NCI-H146 treated with DMSO at 0.1 percent for 48 hours (cell line): ENCODE results near the gene NOTCH4.

ENCODE experiments used
- DNase-seq: peaks from one replicate; lab custom pipeline; 2025; ENCODE audit not compliant: unreplicated experiment; lab: John Stamatoyannopoulos, UW

NOTCH4 gene

GRCh38 chr6:32183030-32183429, 40.8 kb downstream of the NOTCH4 start:
- DNase-seq, result no peak

GRCh38 chr6:32182555-32182981, 41.3 kb downstream of the NOTCH4 start:
- DNase-seq, result no peak

- DNase-seq, result no peak
Observed at GRCh38 chr6:32181915-32182529, 41.8 kb downstream of the NOTCH4 start.

DNA sequence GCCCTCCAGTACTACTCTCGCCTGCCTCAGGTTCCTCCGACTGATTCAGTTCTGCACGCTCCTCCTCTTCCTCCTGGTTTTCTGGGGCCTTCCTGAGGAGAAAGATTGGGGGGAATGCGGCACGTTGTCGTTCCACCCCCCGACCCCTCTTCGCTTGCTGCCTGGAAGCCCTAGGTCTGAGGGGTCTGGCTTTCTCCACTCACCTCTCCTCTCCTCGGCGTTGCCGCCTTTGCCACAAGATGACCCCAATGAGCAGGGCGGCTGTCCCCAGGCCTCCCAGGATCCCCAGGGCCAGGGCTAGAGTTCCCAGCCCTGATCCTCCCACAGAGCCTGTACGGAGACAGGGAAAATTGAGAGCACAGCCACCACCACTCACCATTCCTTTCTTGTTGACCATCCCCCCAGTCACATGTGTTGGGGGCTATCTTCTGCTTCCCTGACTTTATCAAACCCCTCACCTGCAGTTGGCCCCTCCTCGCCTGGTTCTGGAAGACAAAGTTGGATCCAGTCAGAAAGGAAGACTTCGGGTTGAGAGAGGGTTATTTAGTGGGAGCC, 42.6 kb downstream of the NOTCH4 start:
- no peak for DNase-seq

DNA sequence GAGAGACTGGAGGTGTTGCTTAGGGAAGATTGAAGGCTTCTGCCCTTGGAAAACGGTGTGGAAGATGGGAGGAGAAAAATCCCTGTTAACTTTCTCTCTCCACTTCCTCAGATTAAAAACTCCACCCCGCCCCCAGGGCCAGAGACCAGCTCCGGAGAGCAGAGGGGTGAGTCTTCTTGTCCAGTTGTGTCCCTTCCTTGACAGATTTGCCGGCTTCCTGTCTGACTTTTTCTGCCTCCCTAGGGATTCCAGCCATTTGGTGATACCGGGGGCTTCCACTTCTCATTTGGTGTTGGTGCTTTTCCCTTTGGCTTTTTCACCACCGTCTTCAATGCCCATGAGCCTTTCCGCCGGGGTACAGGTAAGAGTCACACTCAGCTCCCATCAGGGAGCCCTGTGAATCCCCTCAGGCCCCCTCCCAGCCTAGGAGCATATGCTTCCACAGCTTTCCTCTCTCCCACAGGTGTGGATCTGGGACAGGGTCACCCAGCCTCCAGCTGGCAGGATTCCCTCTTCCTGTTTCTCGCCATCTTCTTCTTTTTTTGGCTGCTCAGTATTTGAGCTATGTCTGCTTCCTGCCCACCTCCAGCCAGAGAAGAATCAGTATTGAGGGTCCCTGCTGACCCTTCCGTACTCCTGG, 44.0 kb downstream of the NOTCH4 start:
- DNase-seq, result no peak

GRCh38 chr6:32178547-32179440, 45.1 kb downstream of the NOTCH4 start:
- no peak for DNase-seq

DNA sequence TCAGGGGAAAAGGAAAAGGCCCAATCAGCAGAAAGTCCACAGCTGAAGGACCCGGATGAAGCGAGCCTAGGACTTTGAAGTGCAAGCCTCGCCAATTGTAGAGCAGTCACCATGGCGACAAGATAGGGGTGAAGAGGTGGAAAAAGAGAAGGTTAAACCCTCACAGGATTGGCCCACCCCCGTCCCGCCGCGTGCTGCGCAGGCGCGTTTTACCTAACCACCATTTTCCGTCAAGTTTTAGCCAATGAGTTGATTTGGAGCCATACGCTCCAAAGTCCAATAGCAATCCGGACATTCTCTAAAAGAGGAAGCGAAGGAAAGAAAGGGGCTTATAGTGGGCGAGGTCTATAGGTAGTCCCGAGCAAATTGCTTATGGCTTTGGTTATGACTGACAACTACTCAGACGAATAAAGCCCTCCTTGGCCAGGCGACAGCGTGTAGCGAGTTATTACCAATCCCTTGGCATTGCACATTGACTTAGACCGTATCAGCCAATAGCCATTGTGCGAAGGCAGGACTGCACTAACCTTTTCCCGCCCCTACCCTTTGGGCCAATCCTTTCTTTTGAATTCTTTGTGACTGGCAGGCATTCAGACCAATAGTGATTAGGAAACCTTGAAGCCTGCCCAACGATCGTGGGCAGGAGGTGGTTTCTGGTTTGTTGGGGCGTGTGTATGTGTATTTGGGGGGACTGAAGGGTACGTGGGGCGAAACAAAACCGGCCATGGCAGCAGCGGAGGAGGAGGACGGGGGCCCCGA, 45.9 kb downstream of the NOTCH4 start, which contains the start of gene RNF5:
RNF5 (plus strand) TSS at position 618 of the 759 bp plus-strand sequence; CDS start at position 725, 107 bp downstream.
- peak; percentile 99 for DNase-seq

DNA sequence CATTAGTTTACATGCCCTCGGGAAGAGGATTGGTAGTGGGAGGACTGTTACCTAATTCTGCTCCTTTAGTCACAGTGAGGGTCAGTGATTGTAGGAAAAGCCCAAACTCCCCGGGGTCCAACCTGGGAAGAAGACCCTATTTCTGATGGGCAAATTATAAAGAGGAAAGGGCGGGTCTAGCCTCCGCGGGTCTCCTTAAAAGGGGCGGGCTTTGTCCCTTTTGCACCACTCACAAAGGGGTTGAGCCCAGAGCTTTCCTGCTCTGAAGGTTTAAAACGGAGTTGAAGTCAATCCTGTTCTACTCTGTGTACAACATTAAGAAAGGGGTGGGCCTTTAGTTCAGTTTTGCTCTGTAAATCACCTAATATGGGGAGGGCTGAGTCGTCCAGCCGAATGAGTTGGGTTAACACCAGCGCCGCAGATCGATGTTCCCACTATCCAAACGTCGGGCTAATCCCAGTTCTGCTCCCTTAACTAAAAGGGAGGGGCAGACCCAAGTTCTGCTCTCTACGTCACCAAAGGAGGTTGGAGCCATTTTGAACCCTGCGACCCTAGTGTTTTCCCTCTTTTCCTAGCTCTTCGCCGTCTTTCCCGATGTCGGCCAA, 46.6 kb downstream of the NOTCH4 start:
- DNase-seq, result no peak

DNA sequence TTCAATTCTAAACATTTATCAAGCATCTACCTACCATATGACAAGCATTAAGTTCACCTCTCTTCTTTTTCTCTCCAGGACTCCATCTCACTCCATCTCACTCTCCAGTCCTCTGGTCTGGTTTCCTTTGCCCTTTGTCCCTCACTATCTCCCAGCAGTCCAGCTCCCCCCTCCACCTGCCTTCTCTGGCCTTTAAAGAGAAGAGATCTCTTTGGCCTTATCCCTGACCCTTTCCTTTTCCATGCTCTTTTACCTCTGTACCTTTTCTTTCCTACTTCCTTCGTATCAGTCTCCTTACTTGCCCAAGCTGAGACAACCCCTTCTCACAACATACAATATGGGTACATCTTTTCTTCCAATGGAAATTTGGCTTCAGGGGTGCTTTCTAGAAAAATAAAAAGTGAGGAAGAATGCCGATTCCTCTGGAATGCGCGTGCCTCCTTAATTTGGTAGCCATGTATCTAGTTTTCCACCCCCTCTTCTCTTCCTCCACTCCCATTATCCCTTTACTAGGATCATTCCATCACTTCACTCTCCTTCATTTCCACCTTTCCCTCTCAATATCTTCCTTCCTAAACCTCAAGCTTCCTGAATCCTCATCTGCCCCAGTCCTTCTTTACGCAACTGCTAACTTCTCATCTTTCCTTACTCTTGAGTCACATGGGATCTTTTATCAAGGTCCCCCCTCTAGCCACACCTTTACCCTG, 47.2 kb downstream of the NOTCH4 start:
- peak; percentile 46 for DNase-seq

DNA sequence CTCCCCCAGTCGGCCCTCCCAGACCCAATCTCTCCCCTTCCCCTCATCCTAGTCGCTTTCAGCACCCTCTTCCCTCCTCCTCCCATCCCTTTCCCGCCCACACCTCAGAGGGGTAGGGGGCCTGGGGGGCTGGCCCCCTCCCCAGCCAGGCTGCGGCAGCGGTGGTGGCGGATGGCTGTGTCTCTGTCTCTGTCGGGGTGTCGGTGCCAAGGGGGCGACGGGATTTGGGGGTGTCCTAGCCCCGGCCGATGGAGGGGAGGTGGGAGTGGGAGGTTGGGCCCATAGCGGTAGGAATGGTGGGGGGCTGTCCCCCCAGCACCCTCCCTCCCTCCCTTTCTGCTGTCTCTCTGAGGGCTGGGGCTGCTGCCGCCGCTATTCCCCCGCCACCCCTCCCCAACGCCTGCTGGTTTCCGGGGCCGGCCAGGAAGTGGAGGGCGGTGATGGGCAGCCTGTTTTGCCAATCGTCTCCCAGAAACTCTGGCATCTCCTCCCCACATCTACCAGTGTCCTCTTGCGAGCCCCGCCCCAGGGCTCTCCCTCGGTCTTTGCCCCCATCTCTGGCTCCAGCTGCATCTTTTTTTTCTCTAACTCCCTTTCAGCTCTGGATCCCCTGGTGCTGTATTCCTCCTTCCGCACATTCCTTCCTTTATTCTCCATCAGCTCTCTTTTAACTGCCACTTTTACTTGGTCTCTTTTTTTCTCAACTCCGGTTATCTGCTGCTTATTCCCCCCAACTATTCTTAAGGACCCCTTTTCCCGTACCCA, 48.0 kb downstream of the NOTCH4 start, which contains the start of gene AGPAT1:
AGPAT1 (minus strand) TSS at position 374 of the 765 bp plus-strand sequence. CDS start 4,588 bp downstream, outside the sequence.
- peak; percentile 89 for DNase-seq

- DNase-seq, result no peak
Observed at GRCh38 chr6:32175322-32175710, 48.6 kb downstream of the NOTCH4 start.

GRCh38 chr6:32174416-32174815, 49.5 kb downstream of the NOTCH4 start:
- DNase-seq, result no peak

- no peak for DNase-seq
Observed at GRCh38 chr6:32173051-32173727, 50.7 kb downstream of the NOTCH4 start.

- no peak for DNase-seq
Observed at GRCh38 chr6:32171234-32171633, 52.6 kb downstream of the NOTCH4 start.

GRCh38 chr6:32170294-32170693, 53.6 kb downstream of the NOTCH4 start:
- no peak for DNase-seq

GRCh38 chr6:32168807-32169591, 54.9 kb downstream of the NOTCH4 start:
- DNase-seq, result no peak

DNA sequence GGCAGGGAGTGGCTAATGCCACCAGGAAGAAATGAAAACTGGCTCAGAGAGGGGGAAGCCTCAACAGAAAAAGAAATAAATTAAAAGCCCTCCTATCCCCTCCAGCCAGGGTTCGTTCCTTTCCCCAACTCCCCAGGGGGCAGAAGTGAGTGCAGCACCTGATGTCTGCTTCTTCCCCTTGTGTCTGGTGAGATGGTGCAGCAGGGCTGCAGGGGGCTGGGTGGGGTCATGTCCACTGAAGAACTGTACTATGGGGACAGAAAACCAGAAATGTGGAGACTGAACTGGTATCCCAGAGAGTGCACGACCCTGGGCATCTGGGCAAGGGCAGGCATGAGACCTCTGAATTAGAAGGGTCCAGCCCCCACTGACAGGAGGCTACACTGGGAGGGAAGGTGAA, 55.5 kb downstream of the NOTCH4 start:
- no peak for DNase-seq
